HG03469 (cell line): Measurements from ENCODE around the gene HCRTR2.
"Not testable (repeated sequence)": the region's sequence is repeated elsewhere in the genome, so short reads cannot be mapped to it uniquely, and the experiment has no call there.

Experiments
- ATAC-seq: cut with Tn5 transposase; IDR thresholded peaks from one replicate; pipeline ENCODE4 v1.9.1; 2021; ENCODE audit warnings: mild to moderate bottlenecking, moderate library complexity, moderate number of reproducible peaks; ENCODE audit not compliant: unreplicated experiment

The HCRTR2 gene

GRCh38 chr6:55212156-55212555, 37.8 kb downstream of the HCRTR2 start:
- ATAC-seq: no peak

- ATAC-seq: no peak
Observed at GRCh38 chr6:55220961-55221360, 46.6 kb downstream of the HCRTR2 start.

GRCh38 chr6:55227862-55228261, 53.5 kb downstream of the HCRTR2 start:
- no peak for ATAC-seq

- no peak for ATAC-seq
Observed at GRCh38 chr6:55239099-55239498, 64.8 kb downstream of the HCRTR2 start.

GRCh38 chr6:55240975-55241605, 66.8 kb downstream of the HCRTR2 start:
- not testable (repeated sequence) for ATAC-seq

GRCh38 chr6:55250400-55250799, 76.1 kb downstream of the HCRTR2 start:
- no peak for ATAC-seq

GRCh38 chr6:55255113-55255512, 80.8 kb downstream of the HCRTR2 start:
- no peak for ATAC-seq

GRCh38 chr6:55260181-55260580, 85.9 kb downstream of the HCRTR2 start:
- ATAC-seq: no peak

GRCh38 chr6:55265409-55266114, 91.2 kb downstream of the HCRTR2 start:
- ATAC-seq: no peak

- no peak for ATAC-seq
Observed at GRCh38 chr6:55266896-55267295, 92.6 kb downstream of the HCRTR2 start.

GRCh38 chr6:55276745-55277530, 102.6 kb downstream of the HCRTR2 start:
- peak; percentile 80 for ATAC-seq

- ATAC-seq: no peak
Observed at GRCh38 chr6:55277646-55278045, 103.3 kb downstream of the HCRTR2 start.

GRCh38 chr6:55281215-55281614, 106.9 kb downstream of the HCRTR2 start:
- no peak for ATAC-seq

- ATAC-seq: no peak
Observed at GRCh38 chr6:55282115-55282514, 107.8 kb downstream of the HCRTR2 start.

- no peak for ATAC-seq
Observed at GRCh38 chr6:55286824-55287223, 112.5 kb downstream of the HCRTR2 start.

- ATAC-seq: no peak
Observed at GRCh38 chr6:55290736-55291135, 116.4 kb downstream of the HCRTR2 start.

- no peak for ATAC-seq
Observed at GRCh38 chr6:55293116-55293515, 118.8 kb downstream of the HCRTR2 start.

- ATAC-seq: not testable (repeated sequence)
Observed at GRCh38 chr6:55297214-55297613, 122.9 kb downstream of the HCRTR2 start.

- no peak for ATAC-seq
Observed at GRCh38 chr6:55299286-55299985, 125.1 kb downstream of the HCRTR2 start.

- no peak for ATAC-seq
Observed at GRCh38 chr6:55304747-55305146, 130.4 kb downstream of the HCRTR2 start.
